Measurements from ENCODE around the gene ZNF134.

ZNF134 gene

GRCh38 chr19:57613941-57614743 is at the start of gene ZNF134:
TSS of gene ZNF134 (plus strand) at chr19:57614242. CDS start at chr19:57619469, 5,227 bp downstream.
- peak; percentile 83 to 89 for DNase-seq (ENCODE audit: low read depth in 2 of 2)

DNA sequence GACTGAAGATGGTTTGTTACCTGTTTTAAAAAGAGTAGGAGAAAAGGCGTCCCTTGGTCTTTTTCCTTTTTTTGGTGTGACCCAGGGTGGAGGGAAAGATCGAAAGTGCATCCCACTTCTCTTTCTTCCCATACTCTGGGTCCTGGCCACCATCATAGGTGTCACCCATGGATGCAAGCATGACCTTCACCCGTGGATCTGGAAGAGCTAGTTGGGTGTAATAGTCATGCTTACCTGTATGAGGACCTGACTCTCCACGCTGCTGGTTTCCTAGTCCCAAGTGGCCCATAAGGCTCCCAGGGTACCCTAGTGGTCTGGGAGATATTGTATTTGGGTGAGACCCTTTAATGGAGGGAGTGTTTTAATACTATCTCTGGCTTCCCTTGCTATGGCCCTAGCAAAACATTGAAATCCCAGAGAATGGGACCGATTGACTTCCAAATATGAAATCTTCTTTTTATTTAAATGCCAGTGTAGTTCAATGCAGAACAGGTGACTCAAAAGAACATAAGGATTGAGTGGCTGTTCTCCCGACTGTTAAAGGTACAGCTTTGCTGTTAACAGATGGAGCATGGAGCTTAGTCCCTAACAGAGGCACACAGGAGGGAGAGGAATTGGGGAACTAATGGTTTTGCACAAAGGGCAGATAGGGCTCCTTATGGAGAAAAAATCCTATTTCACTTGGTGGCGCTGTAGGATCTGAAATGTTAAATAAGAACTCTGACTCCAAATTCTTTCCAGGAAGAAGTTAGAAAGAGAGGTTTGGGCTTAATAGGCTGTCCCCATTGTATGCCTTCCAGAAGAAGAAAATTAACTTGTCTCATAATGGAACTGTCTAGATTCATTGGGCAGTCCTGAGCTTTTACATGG is 47.4 kb upstream of the ZNF134 start:
- no peak for DNase-seq (ENCODE audit: low read depth in 2 of 2)

DNA sequence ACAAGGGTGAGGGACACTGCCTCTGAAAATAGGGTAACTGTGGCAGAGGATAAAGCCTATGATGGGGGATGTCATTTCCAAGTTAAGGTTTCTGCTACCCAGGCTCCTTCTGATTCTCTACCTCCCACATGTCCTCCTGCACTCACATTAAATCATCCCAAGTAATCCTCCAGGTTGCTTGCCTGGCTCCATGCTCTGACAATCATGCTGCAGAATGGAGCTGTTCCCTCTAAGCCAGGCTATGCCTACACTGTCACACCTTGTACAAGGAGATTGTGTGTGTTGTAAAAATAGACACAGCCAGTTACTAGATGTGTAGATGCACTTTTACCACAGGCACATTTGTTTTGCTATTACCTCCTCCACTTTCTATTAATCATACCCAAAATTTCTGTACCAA is 43.3 kb upstream of the ZNF134 start:
- no peak for DNase-seq (ENCODE audit: low read depth in 2 of 2)

DNA sequence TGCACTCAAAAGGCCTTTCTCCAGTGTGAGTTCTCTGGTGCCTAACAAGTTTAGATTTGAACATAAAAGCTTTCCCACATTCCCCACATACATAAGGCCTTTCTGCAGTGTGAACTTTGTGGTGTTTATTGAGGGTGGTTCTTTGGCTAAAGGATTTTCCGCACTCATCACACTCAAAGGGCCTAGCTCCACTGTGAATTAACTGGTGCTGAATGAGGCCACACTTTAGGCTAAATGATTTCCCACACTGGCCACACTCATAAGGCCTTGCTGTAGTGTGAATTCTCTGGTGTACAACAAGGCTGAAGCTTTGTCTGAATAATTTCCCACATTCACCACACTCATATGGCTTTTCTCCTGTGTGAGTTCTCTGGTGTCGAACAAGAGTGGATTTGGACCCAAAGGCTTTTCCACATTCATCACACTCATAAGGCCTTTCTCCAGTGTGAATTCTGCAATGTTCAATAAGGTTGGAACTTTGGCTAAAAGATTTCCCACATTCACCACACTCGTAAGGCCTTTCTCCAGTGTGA is 41.6 kb upstream of the ZNF134 start:
- no peak for DNase-seq (ENCODE audit: low read depth in 2 of 2)

GRCh38 chr19:57576661-57577060 is 37.4 kb upstream of the ZNF134 start:
- no peak for DNase-seq (ENCODE audit: low read depth in 2 of 2)

DNA sequence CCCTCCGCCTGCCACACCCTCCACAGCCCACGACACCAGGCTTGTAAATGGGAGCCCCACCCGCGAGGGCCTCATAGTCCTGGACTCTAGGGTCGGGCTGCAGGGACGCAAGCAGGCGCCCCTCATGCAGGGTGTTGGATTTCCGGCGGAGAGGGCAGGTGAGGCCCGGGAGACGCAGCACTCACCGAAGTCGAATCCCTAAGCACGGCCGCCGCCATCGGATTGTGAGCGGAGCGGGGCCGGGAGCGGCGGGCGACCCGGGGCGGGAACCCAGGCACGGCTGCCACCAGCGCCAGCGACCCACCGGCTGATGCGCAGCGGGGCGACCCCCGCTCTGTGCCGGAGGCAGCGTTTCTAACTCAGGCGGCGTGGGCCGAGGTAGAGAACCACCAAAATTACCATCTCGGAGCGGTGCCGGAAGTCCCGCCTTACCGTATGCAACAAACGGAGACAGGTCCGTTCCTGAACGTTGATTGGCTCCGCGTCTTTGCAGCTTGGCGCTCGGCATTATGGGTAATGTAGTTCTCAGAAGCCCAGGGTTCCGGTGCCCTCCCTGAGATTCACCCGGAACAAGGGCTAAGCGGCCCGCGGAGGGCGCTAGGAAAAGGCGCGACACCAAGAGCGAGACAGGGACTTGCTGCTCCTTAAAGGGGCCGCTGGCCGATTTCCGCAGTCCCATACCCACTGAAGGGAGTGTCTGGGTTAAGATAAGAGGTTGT is 35.4 kb upstream of the ZNF134 start, which contains the start of gene ZNF416:
Gene ZNF416, minus strand, starts transcription at position 425 of the 719 bp plus-strand sequence. Its CDS starts 207 bp downstream, at position 218.
- peak; percentile 93 to 94 for DNase-seq (ENCODE audit: low read depth in 2 of 2)

- no peak for DNase-seq (ENCODE audit: low read depth in 2 of 2)
These were observed 30.9 kb upstream of the ZNF134 start for GRCh38 chr19:57583104-57583520.

DNA sequence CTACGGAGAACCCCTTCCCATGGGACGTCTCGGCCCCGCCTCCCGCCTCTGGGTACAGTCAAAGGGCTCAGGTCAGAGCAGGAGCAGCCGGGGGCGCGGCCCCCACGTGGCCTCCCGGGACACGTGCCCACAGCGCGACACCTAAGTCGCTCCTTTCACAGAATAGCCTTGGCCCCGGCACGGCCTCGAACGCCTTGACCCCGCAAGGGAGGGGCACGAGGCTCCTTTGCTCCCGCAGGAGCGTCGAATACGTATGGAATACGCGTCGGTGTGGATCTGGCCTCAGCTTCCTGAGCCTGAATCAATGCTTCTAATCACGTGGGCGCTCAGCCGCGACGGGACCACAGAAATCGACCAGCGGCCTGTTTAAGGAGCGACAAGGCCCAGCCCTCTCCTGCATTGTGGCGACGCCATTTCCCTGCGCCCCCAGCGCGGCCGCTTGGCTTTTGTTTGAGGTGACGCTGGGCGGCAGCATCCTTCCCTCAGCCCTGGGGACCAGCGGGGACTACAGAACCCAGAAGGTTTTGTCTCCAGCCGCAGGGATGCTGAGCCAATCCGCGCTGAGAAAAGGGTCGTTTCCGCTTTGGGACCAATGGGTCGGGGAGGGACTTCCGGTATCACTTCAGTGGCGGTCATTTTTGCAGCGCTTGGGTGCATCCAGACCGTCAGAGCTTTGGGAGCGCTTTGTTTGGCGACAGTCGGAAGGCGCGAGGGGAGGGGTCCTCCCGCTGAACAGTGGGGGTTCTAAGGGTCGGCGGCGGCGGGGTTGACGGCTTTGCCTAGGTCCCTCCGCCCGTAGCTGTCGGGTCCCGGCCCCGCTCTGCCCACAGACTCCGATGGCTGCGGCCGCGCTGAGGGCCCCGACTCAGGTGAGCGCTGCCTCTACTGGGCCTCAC is 30.3 kb upstream of the ZNF134 start, which contains the start of gene ZIK1:
Gene ZIK1, plus strand, starts transcription at position 625 of the 896 bp plus-strand sequence. Its CDS starts 212 bp downstream, at position 837.
- peak; percentile 76 for DNase-seq (ENCODE audit: low read depth in 2 of 2)

DNA sequence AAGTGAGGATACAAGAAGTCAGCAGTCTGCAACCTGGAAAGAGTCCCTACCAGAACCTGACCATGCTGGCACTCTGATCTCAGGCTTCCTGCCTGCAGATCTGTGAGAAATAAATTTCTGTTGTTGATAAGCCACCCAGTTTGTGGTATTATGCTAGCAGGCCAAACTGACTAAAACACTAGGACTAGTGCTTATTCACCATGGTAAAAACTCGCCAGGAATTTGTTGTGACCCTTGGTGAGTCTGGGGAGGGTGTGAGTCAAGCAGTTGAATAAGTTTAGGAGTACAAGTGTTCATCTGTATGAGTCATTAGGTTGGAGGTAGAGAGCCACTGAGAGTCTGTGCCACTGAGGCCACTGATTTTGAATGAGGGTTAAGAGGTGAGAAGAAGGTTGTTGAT is 26.5 kb upstream of the ZNF134 start:
- DNase-seq (ENCODE audit: low read depth in 2 of 2), result no peak

DNA sequence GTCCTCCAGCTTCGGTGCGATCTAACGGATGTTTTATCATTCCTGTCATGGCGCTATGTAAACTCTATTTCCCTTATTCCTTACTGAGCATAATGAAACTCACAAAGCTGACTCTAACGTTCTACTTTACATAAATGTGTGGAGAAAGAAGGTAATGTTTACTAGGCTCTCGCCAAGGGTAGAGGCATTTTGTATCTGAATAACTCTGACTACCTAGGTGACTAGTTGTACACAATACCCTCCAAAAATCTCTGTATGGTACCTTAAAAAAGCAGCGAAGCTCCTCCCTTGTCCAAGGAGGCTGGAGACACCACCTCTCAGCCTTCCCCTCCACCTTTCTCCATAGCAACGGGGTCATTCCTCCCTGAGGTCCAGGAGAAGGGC is 14.7 kb upstream of the ZNF134 start:
- no peak for DNase-seq (ENCODE audit: low read depth in 2 of 2)

DNA sequence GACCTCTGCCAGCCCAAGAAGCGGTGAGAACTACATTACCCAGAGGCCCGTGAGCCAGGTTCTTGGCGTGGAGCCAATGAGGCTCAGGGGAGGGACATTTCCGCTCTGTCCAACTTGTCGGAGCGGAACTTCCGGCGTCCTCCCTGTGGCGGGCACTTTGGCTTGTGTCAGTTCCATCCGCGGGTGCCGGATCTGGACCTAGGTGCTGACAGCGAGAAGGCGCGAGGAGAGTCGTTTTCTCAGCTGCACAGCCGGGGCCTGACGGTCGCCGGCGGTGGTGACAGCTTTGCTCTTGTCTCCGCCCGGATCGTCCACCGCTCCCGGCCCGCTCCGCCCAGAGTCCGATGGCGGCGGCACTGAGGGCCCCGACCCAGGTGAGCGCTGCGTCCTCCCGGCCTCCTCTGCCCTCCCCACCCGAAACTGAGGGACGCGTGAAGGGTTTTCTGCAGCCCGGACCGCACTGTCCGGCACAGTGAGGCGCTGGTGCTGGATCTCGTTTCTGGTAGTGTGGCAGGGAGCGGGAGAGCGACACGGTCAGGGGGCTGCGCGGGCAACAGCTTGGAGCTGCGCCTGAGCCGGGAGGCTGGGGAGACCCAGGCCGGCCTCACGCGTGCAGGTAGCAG is 14.2 kb upstream of the ZNF134 start, which contains the start of gene ZNF530:
Gene ZNF530, plus strand, starts transcription at position 125 of the 623 bp plus-strand sequence. CDS start 4,461 bp downstream, outside the sequence.
- peak; percentile 77 to 84 for DNase-seq (ENCODE audit: low read depth in 2 of 2)

DNA sequence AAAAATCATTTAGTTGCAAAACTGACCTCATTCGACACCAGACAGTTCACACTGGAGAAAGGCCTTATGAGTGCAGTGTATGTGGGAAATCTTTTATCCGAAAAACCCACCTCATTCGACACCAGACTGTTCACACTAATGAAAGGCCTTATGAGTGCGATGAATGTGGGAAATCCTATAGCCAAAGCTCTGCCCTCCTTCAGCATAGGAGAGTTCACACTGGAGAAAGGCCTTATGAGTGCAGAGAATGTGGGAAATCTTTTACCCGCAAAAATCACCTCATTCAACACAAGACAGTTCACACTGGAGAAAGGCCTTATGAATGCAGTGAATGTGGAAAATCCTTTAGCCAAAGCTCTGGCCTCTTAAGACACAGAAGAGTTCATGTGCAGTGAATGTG is 7.1 kb upstream of the ZNF134 start:
- DNase-seq (ENCODE audit: low read depth in 2 of 2), result no peak

DNA sequence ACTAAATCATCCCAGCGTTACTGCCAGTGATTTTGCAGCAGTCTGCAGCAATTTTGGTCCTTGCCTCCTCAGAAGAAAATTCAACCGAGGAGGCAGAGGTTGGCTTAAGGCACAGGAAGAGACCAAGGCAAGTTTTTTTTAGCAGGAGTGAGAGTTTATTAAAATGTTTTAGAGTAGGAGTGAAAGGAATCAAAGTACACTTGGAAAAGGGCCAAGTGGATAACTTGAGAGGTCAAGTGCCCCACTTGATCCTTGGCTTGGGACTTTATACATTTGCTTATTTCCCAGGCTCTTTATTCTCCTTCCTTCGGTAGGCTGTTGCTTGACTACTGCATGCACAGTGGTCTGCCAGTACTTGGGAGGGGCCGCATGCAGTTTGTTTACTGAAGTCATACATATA is 2.9 kb upstream of the ZNF134 start:
- no peak for DNase-seq (ENCODE audit: low read depth in 2 of 2)

- no peak for DNase-seq (ENCODE audit: low read depth in 2 of 2)
These were observed 1.3 kb downstream of the ZNF134 start for GRCh38 chr19:57615346-57615745.

DNA sequence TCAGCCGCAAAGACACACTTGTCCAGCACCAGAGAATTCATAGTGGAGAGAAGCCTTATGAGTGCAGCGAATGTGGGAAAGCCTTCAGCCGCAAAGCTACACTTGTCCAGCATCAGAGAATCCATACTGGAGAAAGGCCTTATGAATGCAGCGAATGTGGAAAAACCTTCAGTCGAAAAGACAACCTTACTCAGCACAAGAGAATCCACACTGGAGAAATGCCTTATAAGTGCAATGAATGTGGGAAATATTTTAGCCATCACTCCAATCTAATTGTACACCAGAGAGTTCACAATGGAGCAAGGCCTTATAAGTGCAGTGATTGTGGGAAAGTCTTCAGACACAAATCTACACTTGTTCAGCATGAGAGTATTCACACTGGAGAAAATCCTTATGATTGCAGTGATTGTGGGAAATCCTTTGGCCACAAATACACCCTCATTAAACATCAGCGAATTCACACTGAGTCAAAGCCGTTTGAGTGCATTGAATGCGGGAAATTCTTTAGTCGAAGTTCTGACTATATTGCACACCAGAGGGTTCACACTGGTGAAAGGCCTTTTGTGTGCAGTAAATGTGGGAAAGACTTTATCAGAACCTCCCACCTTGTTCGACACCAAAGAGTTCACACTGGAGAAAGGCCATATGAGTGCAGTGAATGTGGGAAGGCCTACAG is 6.8 kb downstream of the ZNF134 start:
- no peak for DNase-seq (ENCODE audit: low read depth in 2 of 2)

DNA sequence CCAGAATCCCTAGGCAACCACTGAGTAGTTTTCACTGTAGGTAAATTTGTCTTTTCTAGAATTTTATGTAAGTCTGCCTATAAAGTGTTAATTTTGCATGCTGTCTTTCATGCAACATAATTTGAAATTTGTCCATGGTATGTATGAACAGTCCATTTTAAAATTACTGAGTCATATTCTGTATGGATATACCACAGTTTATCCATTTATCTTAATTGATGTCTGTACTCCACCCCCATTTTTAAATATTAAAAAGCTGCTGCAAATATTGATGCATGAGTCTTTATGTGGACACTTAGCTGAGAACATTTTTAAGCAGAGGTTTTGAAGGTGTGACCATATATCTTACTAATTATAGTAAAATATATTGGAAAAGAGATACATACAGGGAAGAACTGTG is 9.0 kb downstream of the ZNF134 start:
- no peak for DNase-seq (ENCODE audit: low read depth in 2 of 2)

DNA sequence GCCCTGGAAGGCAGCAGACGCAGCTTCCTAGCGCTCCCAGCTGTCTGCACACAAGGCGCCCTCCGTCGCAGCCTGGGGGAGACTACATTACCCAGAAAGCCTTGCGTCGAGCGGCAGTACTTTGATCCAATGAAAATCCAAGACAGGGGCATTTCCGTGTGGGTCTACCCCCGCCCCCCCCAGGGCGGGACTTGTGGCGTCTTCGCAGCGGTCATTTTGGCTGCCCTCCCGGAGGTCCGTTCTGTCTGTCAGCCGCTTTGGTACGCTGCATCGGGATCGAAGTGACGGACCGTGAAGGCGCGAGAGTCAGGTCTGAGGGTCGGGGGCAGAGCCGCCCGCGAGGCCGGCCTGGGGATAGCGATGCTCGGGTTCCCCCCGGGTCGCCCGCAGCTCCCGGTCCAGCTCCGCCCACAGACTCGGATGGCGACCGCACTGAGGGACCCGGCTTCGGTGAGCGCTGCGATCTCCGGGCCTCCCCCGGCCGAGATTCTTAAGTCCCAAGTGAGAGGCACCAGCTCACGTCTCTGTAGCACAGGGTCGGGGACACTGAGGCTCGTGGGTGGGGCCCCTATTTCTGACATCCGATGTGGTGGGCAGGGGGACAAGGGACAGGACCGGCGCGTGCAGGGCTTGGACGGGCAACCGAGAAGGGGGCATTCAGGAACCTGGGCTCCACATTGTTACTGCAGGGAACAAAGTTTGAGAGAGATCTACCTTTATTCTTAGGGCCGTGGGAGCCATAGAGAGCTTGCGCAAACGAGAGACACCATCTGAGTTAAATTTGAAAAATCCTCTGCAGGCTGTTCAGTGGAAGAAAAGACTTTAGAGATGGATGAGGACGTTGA is 19.2 kb downstream of the ZNF134 start, which contains the start of gene ZNF211:
Gene ZNF211, plus strand, starts transcription at position 182 of the 845 bp plus-strand sequence. Its CDS starts 179 bp downstream, at position 361.
- DNase-seq (ENCODE audit: low read depth in 2 of 2), result peak; percentile 74 to 78

GRCh38 chr19:57633832-57634131 is 19.7 kb downstream of the ZNF134 start:
- no peak for DNase-seq (ENCODE audit: low read depth in 2 of 2)
